Neutrophil (primary cell): ENCODE data around the gene FTCD.

Source experiments
- H3K27ac ChIP-seq: fragments of 200-600 bp; sonication (generic); 2 replicates; pipeline ENCODE4 v1.5.1; 2016; ENCODE audit warnings: mild to moderate bottlenecking, moderate library complexity
- H3K27me3 ChIP-seq: fragments of 200-600 bp; sonication (generic); 2 replicates; pipeline ENCODE4 v1.6.0; 2016; ENCODE audit warnings: mild to moderate bottlenecking
- H3K36me3 ChIP-seq: fragments of 200-600 bp; sonication (generic); 2 replicates; pipeline ENCODE4 v1.5.1; 2017
- H3K4me1 ChIP-seq, 2 experiments: fragments of 200-600 bp in 1 of 2; sonication (generic) in 1 of 2; 1 replicate in 1 of 2; 2 replicates in 1 of 2; pipeline versions ENCODE4 v1.5.1 to v1.6.1; 2013 to 2016; ENCODE audit warnings: low read depth in 1 of 2, low read length in 1 of 2, mild to moderate bottlenecking in 1 of 2, moderate library complexity in 1 of 2; ENCODE audit not compliant: control insufficient read depth in 1 of 2, insufficient read depth in 1 of 2
- H3K4me3 ChIP-seq, 2 experiments: fragments of 200-600 bp in 1 of 2; sonication (generic) in 1 of 2; 1 replicate in 1 of 2; 2 replicates in 1 of 2; pipeline ENCODE4 v1.5.1; 2013 to 2016; ENCODE audit warnings: low read depth in 1 of 2, low read length in 1 of 2, mild to moderate bottlenecking in 1 of 2, moderate library complexity in 1 of 2
- H3K9me3 ChIP-seq: fragments of 200-600 bp; sonication (generic); 2 replicates; pipeline ENCODE4 v1.5.1; 2016
- TF ChIP-seq, protein P1 (sequence below): fragments of 200-600 bp; sonication (generic); IDR thresholded peaks from 2 replicates; pipeline ENCODE4 v1.5.1; 2016; ENCODE audit warnings: antibody characterized with exemption

The FTCD gene

DNA sequence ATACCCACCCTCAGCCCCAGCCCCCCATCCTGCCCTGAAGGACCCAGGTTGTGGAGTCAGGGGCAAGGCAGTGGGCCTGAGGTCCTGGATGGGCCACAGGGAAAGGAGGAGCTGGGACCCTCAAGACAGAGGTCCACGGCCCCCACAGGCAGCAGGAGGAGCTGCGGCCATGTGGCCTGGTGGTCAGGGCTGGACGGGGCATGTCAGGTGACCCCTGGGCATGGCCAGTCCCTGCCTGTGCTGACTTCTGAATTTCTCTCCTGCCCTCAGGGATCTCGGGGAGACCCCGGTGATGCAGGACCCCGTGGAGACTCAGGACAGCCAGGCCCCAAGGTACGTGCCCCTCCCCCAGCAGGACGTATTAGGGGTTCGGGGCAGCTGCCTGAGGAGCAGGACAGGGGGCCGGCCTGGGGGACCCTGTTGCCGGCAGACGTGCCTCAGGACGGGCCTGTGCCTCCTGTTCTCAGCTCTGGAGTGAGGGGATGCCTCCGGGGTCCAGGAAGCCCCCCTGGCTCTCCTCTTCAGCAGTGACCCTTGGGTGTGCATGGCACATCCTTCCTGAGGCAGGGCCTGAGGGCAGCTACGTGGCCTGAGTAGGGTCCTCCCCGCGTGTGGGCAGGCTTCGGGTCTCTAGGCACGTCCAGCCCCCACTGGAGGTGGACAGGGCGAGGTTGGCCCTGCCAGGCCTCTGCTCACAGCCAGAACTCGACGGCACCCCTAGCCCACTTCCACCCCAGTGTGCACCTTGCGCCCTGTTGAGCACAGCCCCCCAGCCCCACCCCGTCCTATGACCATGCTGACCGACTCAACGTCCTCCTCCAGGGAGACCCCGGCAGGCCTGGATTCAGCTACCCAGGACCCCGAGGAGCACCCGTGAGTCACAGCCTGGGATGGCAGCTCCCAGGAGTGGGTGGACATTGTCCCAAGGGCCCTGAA is 33.8 kb downstream of the FTCD start:
- Histone ChIP-seq H3K9me3 (no peaks in the 10 kb centered on the region), H3K27ac (no peak overlapping the region), H3K4me1 (no peaks in the 10 kb centered on the region), H3K4me3 (no peak overlapping the region), H3K27me3 (no peaks in the 10 kb centered on the region), H3K36me3 (no peaks in the 10 kb centered on the region)
- TF ChIP-seq, protein P1, sequence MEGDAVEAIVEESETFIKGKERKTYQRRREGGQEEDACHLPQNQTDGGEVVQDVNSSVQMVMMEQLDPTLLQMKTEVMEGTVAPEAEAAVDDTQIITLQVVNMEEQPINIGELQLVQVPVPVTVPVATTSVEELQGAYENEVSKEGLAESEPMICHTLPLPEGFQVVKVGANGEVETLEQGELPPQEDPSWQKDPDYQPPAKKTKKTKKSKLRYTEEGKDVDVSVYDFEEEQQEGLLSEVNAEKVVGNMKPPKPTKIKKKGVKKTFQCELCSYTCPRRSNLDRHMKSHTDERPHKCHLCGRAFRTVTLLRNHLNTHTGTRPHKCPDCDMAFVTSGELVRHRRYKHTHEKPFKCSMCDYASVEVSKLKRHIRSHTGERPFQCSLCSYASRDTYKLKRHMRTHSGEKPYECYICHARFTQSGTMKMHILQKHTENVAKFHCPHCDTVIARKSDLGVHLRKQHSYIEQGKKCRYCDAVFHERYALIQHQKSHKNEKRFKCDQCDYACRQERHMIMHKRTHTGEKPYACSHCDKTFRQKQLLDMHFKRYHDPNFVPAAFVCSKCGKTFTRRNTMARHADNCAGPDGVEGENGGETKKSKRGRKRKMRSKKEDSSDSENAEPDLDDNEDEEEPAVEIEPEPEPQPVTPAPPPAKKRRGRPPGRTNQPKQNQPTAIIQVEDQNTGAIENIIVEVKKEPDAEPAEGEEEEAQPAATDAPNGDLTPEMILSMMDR = no peak

DNA sequence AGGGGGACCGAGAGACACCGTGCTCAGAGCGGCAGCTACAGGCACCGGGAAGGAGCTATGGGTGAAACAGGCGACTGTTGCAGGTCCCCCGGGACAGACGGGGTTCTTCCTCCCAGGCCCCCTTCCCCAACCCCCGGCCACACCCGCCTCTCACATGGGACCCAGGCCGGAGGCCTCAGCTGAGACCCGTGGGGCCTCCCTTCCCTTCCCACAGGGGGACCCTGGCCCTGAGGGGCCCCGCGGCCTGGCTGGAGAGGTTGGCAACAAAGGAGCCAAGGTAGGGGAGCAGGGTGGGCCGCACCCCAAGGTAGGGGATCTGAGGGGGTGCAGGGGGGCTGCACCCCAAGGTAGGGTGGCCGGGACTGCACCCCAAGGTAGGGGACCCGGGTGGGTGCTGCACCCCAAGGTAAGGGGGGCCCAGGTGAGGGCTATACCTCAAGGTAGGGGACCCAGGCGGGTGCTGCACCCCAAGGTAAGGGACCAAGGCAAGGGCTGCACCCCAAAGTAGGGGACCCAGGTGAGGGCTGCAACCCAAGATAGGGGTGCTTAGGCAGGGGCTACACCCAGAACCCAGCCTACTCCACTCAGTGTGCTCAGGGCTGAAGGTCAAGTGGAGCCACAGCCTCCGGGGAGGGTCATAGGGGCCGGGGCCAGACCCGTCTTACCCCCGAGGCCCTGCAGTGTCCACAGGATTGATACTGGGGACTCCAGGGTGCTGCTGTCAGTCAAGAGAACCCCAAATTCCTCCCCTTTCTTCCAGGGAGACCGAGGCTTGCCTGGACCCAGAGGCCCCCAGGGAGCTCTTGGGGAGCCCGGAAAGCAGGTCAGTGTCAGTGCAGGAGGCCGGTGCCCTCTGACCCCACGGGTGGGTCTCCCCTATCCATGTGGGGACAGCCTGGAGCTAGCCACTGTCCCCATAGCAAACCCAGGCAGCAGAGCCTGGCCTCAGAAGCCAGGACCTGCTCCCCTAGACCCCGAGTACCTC is 34.8 kb downstream of the FTCD start:
- H3K36me3 ChIP-seq = no peaks in the 10 kb centered on the region
- H3K4me3 ChIP-seq = no peak overlapping the region
- H3K27me3 ChIP-seq = no peaks in the 10 kb centered on the region
- TF ChIP-seq, protein P1 = no peak
- H3K27ac ChIP-seq = no peak overlapping the region
- no peaks in the 10 kb centered on the region for H3K9me3 ChIP-seq
- no peaks in the 10 kb centered on the region for H3K4me1 ChIP-seq

DNA sequence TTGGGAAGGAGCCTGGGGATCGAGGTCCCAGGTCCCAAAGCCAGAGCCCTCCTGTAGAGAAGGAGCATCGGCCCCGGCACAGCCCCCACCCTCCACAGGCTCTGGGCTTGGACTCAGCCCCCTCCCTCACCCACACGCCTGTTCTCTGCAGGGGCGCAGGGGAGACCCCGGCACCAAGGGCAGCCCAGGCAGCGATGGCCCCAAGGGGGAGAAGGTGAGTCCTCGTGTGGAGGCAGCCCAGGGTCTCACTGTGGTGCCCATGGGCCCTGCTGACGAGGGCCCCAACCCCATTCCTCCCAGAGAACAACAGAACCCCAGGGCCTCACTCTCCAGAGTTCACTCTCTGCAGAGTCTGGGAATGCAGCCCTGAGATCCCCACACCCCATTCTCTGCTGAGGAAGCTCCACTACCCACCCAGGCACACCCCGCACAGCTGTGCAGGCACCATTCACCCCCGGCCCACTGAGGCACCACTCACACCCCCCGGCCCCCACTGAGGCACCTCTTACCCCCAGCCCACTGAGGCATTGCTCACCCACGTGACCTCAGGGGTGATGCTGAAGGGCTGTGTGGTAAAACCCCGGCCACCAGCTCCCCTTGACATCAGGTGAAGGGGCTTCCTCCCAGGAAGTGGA is 35.6 kb downstream of the FTCD start:
- H3K36me3 ChIP-seq = no peaks in the 10 kb centered on the region
- H3K27ac ChIP-seq = no peak overlapping the region
- no peaks in the 10 kb centered on the region for H3K27me3 ChIP-seq
- H3K4me3 ChIP-seq = no peak overlapping the region
- no peaks in the 10 kb centered on the region for H3K4me1 ChIP-seq
- no peaks in the 10 kb centered on the region for H3K9me3 ChIP-seq
- TF ChIP-seq, protein P1 = no peak

- no peak overlapping the region for H3K27ac ChIP-seq
- H3K4me1 ChIP-seq = no peaks in the 10 kb centered on the region
These were observed 36.2 kb downstream of the FTCD start for GRCh38 chr21:46119144-46119636.

More at GRCh38 chr21:46119144-46119636, 36.2 kb downstream of the FTCD start:
- Histone ChIP-seq H3K27me3 (no peaks in the 10 kb centered on the region), H3K4me3 (no peak overlapping the region), H3K36me3 (no peaks in the 10 kb centered on the region), H3K9me3 (no peaks in the 10 kb centered on the region)
- TF ChIP-seq, protein P1 = no peak
